ENCODE data around the gene FCN2. TPM values are rescaled to one million over a fixed set of nuclear protein-coding genes. Genes with fewer than 3 reads are reported as not detected.

The FCN2 gene
- polyA plus RNA-seq, 1 donor (not counting 4 experiments of a cell fraction or from before 2014, with no cell fraction given), result not detected

DNA sequence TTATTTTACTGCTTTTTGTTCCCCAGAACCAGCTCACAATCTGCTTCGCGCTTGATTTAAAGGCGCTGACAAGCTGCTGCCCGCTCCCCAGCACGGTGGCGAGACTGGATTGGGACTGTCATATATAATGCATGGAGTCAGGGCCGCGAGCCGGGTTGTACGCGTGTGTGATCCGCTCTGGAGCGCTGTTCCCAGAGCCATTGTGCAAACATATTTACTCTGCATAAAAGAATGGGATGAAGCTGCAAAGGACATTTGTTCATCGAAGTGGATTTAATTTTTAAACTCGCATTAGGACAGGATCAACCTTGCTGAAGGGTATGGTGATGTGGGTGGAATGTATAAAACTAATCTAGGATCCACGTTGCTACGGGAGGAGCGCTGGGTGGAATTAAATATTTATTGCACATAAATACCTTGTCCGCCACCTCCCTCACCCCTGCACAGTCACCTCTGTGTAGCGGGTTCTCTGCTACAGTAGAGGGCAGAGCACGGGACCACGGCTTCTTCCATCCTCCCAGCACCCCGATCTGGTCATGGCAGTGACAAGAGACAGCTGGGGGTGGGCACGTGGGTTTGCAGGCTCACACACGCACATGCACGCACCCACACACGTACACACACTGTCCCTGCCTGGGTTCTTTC lies 55.2 kb downstream of the FCN2 start:
- FAIRE-seq (no peak), DNase-seq (ENCODE audit: low read depth, low spot score) (no peak)
- no peak overlapping the region for H2AFZ ChIP-seq (ENCODE audit: control insufficient read depth, low read length)
- no peak overlapping the region for H3K27ac ChIP-seq (ENCODE audit: control insufficient read depth, insufficient read depth, low read length)
- no peaks in the 10 kb centered on the region for H3K9me1 ChIP-seq (ENCODE audit: control insufficient read depth, extremely low read depth, insufficient read depth, low read length)
- dilution Hi-C loops (cut with MboI; ENCODE audit: extremely low pct_ligation_motif_present, low sequenced_read_pairs), result no loop called here
- H3K36me3 ChIP-seq (ENCODE audit: control insufficient read depth in 2 of 2, extremely low read depth in 1 of 2, insufficient read depth in 2 of 2, low read length in 2 of 2), result no peaks in the 10 kb centered on the region
- H3K9me3 ChIP-seq (ENCODE audit: control insufficient read depth, low read depth, low read length), result no peaks in the 10 kb centered on the region
- TF ChIP-seq, protein P1, sequence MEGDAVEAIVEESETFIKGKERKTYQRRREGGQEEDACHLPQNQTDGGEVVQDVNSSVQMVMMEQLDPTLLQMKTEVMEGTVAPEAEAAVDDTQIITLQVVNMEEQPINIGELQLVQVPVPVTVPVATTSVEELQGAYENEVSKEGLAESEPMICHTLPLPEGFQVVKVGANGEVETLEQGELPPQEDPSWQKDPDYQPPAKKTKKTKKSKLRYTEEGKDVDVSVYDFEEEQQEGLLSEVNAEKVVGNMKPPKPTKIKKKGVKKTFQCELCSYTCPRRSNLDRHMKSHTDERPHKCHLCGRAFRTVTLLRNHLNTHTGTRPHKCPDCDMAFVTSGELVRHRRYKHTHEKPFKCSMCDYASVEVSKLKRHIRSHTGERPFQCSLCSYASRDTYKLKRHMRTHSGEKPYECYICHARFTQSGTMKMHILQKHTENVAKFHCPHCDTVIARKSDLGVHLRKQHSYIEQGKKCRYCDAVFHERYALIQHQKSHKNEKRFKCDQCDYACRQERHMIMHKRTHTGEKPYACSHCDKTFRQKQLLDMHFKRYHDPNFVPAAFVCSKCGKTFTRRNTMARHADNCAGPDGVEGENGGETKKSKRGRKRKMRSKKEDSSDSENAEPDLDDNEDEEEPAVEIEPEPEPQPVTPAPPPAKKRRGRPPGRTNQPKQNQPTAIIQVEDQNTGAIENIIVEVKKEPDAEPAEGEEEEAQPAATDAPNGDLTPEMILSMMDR (optimal IDR thresholded peaks at IDR 0.05 in 1 of 3, IDR thresholded peaks at IDR 0.05 in 1 of 3, conservative IDR thresholded peaks at IDR 0.05 in 1 of 3; ENCODE audit: extremely low read depth in 1 of 3, insufficient read depth in 2 of 3, low read length in 3 of 3), result no peak
- no peak for TF ChIP-seq EZH2 (IDR thresholded peaks at IDR 0.05; ENCODE audit: low read length)
- no peak overlapping the region for H3K4me3 ChIP-seq (ENCODE audit: control insufficient read depth in 2 of 3, extremely low read depth in 1 of 3, insufficient read depth in 2 of 3, low read depth in 1 of 3, low read length in 3 of 3)
- H4K20me1 ChIP-seq (ENCODE audit: control insufficient read depth, extremely low read depth, insufficient read depth, low read length), result no peaks in the 10 kb centered on the region
- H3K79me2 ChIP-seq (ENCODE audit: control insufficient read depth, insufficient read depth, low read length), result no peaks in the 10 kb centered on the region
- no peaks in the 10 kb centered on the region for H3K4me1 ChIP-seq (ENCODE audit: control insufficient read depth, extremely low read depth, insufficient read depth, low read length)
- no peaks in the 10 kb centered on the region for H3K27me3 ChIP-seq (ENCODE audit: control insufficient read depth, extremely low read depth, insufficient read depth, low read length)
- H3K4me2 ChIP-seq (ENCODE audit: control insufficient read depth, extremely low read depth, insufficient read depth, low read depth, low read length), result no peak overlapping the region
- no peak overlapping the region for H3K9ac ChIP-seq (ENCODE audit: control insufficient read depth, extremely low read depth, insufficient read depth, low read length)

DNA sequence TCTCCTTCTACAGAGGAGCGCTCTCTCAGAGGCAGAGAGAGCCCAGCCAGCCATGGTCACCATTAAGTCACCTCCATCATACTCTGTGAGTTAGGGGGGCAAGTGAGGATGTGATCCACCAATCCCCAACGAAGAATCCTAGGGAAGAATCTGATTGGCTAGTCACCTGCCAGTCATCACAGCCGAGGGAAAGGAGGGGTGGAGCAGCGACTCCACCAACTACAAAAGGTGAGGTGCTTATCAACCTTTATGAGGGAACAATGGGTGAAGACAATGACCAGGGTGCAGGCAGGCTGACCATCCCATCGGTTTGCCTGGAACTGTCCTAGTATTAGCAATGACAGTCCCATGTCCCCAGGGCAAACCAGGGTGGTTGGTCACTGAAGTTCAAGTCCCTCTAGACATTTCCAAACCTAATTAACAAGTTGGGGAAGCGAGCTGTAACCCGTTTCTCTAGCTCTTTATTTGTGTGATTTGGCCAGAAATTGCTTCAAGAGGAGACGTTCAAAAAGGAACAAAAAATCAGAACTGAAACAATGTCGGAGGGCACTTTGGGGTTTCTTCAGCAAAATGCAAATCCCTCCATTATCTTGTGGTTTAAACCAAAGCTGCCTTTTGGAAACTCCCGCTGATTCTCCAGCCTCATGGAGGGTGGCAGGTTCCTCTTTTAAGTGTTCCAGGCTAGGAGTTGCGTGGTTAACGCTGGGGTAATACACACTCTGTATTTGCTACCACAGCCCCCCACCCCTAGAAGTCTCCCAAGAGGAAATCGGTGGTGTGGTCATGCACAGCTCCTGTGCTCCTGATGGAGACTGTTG lies 55.9 kb downstream of the FCN2 start:
- Histone ChIP-seq H4K20me1 (ENCODE audit: control insufficient read depth, extremely low read depth, insufficient read depth, low read length) (no peaks in the 10 kb centered on the region), H3K9me1 (ENCODE audit: control insufficient read depth, extremely low read depth, insufficient read depth, low read length) (no peaks in the 10 kb centered on the region), H2AFZ (ENCODE audit: control insufficient read depth, low read length) (no peak overlapping the region), H3K9me3 (ENCODE audit: control insufficient read depth, low read depth, low read length) (no peaks in the 10 kb centered on the region), H3K9ac (ENCODE audit: control insufficient read depth, extremely low read depth, insufficient read depth, low read length) (no peak overlapping the region), H3K36me3 (ENCODE audit: control insufficient read depth in 2 of 2, extremely low read depth in 1 of 2, insufficient read depth in 2 of 2, low read length in 2 of 2) (no peaks in the 10 kb centered on the region), H3K4me2 (ENCODE audit: control insufficient read depth, extremely low read depth, insufficient read depth, low read depth, low read length) (no peak overlapping the region), H3K4me3 (ENCODE audit: control insufficient read depth in 2 of 3, extremely low read depth in 1 of 3, insufficient read depth in 2 of 3, low read depth in 1 of 3, low read length in 3 of 3) (no peak overlapping the region), H3K4me1 (ENCODE audit: control insufficient read depth, extremely low read depth, insufficient read depth, low read length) (no peaks in the 10 kb centered on the region), H3K27ac (ENCODE audit: control insufficient read depth, insufficient read depth, low read length) (no peak overlapping the region), H3K27me3 (ENCODE audit: control insufficient read depth, extremely low read depth, insufficient read depth, low read length) (no peaks in the 10 kb centered on the region), H3K79me2 (ENCODE audit: control insufficient read depth, insufficient read depth, low read length) (no peaks in the 10 kb centered on the region)
- TF ChIP-seq, protein P1 (optimal IDR thresholded peaks at IDR 0.05 in 1 of 3, IDR thresholded peaks at IDR 0.05 in 1 of 3, conservative IDR thresholded peaks at IDR 0.05 in 1 of 3; ENCODE audit: extremely low read depth in 1 of 3, insufficient read depth in 2 of 3, low read length in 3 of 3), result no peak
- TF ChIP-seq EZH2 (IDR thresholded peaks at IDR 0.05; ENCODE audit: low read length), result no peak
- FAIRE-seq (no peak), DNase-seq (ENCODE audit: low read depth, low spot score) (no peak)
- dilution Hi-C loops (cut with MboI; ENCODE audit: extremely low pct_ligation_motif_present, low sequenced_read_pairs), result no loop called here

Small RNA genes lying within 50 kb of the gene (small RNA-seq; reads per million reads assigned to genes)
- gene AL603650.1 (ENCODE audit: insufficient read length in 3 of 3, low read depth in 3 of 3, low replicate concordance in 1 of 3) (0 reads per million in 3 experiments), gene MIR3689A (ENCODE audit: insufficient read length in 3 of 3, low read depth in 3 of 3, low replicate concordance in 1 of 3) (0 reads per million in 3 experiments), gene MIR3689B (ENCODE audit: insufficient read length in 3 of 3, low read depth in 3 of 3, low replicate concordance in 1 of 3) (0 reads per million in 3 experiments), gene MIR3689C (ENCODE audit: insufficient read length in 3 of 3, low read depth in 3 of 3, low replicate concordance in 1 of 3) (0 reads per million in 3 experiments), gene MIR3689D1 (ENCODE audit: insufficient read length in 3 of 3, low read depth in 3 of 3, low replicate concordance in 1 of 3) (0 reads per million in 3 experiments), gene MIR3689D2 (ENCODE audit: insufficient read length in 3 of 3, low read depth in 3 of 3, low replicate concordance in 1 of 3) (0 reads per million in 3 experiments), gene MIR3689E (ENCODE audit: insufficient read length in 3 of 3, low read depth in 3 of 3, low replicate concordance in 1 of 3) (0 reads per million in 3 experiments), gene MIR3689F (ENCODE audit: insufficient read length in 3 of 3, low read depth in 3 of 3, low replicate concordance in 1 of 3) (0 reads per million in 3 experiments)

Other genes starting within 250 kb of the FCN2 start
- gene COL5A1, start 239.0 kb upstream of the FCN2 start, polyA plus RNA-seq, result 3.1 to 5.6 TPM (median 4.9 TPM) in 3 replicates
- gene FCN1, start 37.1 kb downstream of the FCN2 start, polyA plus RNA-seq, result not detected in 3 replicates
- 0.25 to 0.46 TPM (median 0.37 TPM) in 3 replicates for gene OLFM1, start 206.9 kb downstream of the FCN2 start, polyA plus RNA-seq

All from keratinocyte (primary cell).